HG02678 (cell line): ENCODE measurements around the gene MLH1.
A peak's percentile ranks its signal among the peaks of the same experiment; 100 is the strongest.

Experiments used
- ATAC-seq: cut with Tn5 transposase; IDR thresholded peaks from one replicate; pipeline ENCODE4 v1.9.1; 2021; ENCODE audit warnings: mild to moderate bottlenecking, moderate library complexity; ENCODE audit not compliant: unreplicated experiment

Gene MLH1

DNA sequence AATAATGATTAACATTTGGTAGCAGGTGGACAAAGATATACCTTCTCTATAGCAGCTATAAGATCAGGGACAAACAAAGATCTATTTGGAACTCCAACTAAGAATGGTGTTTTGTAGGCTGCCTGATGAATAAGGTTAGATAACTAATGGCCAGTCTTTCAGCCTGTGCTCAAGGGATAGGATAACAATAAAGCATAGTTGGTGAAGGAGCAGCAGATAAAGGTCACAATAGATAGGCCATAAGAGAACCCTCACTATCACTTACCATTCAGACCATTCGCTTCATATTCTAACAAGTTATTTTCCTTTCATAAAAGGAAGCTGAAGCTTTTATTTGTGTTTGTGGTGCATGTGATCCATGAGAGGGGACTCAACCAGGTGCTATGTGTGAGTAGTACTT, 20.2 kb upstream of the MLH1 start:
- no peak for ATAC-seq

DNA sequence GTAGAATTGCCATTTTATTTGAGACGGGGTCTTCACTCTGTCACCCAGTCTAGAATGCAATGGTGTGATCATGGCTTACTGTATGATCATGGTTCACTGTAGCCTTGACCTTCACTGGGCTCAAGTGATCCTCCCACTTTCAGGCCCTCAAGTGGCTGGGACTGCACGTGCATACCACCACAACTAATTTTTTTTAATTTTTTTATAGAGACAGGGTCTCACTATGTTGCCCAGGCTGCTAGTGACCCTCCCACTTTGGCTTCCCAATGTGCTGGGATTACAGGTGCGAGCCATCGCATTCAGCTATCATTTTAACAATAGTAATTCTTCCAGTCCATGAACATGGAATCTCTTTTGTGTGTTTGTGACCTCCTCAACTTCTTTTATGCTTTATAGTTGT, 12.3 kb upstream of the MLH1 start:
- ATAC-seq = no peak

DNA sequence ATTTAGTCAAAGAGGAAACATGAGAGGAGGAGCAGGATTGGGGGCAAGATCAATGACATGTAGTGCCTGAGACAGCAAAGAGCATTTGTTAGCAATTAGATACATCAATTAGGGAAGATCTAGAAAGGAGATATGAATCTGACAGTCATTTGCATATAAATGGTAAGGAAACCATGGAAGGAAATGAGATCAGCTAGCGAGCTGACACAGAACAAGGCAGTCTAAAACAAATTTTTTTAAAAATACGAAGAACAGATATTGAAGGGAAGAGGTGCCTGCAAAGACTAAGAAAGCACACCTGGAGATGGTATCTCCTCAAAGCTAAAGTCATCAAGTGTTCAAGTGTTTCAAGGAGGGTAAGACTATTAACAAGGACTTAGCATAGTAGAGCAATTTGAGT, 5.0 kb upstream of the MLH1 start:
- no peak for ATAC-seq

DNA sequence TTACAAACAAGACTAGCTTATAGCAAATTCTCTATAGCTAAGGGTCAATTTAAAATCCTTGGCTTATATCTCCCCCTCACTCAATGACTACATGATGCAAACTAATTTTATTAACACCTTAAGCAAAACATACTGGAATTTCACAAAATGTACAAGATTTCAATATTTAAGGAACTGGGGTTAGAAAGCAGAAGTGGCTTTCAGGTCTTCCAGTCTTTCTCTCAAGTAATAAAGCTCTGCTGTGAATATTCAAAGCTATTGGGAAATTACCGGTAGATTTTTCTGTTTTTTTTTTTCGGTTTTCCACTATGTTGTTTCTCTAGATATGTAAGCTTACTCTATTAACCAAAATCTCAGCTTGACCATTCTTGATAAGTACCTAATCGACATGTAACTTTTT, 4.3 kb upstream of the MLH1 start:
- ATAC-seq = no peak

DNA sequence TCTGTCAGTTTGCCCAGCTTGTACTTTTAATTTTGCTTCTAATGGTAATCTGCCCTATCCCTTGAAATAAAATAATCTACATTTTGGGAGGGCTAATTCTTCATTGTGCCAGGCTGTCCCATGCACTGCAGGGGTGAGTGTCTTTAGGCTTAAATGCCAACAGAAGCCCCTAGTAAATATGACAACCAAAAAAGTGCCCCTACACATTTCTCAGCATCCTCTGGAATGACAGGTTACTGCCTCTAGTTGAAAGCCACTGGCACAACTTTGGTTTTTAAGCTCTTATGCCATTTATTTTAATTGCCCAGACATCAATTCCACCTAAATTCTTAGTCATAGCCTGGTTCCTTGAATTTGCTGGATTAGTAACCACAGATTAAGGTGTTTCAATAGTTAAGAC, 3.8 kb upstream of the MLH1 start:
- ATAC-seq = no peak

DNA sequence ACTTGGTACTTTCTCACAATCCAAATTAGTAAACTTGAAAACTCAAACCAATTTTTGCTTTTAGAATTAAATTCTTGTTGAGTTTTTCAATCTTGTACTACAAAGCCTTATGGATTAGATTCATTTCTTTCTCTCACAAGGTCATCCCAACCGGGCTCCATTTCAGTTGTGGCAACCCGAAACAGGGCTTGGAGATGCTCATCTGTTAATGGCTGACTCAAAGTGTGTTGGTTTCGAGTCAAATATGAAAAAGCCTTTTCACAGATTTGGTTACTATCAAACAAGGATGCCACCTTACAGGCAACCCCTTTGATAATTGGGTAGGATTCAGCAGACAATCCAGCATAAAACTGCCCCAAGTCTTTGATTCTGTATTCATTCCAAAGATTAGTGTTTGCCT, 2.2 kb upstream of the MLH1 start:
- ATAC-seq = no peak

DNA sequence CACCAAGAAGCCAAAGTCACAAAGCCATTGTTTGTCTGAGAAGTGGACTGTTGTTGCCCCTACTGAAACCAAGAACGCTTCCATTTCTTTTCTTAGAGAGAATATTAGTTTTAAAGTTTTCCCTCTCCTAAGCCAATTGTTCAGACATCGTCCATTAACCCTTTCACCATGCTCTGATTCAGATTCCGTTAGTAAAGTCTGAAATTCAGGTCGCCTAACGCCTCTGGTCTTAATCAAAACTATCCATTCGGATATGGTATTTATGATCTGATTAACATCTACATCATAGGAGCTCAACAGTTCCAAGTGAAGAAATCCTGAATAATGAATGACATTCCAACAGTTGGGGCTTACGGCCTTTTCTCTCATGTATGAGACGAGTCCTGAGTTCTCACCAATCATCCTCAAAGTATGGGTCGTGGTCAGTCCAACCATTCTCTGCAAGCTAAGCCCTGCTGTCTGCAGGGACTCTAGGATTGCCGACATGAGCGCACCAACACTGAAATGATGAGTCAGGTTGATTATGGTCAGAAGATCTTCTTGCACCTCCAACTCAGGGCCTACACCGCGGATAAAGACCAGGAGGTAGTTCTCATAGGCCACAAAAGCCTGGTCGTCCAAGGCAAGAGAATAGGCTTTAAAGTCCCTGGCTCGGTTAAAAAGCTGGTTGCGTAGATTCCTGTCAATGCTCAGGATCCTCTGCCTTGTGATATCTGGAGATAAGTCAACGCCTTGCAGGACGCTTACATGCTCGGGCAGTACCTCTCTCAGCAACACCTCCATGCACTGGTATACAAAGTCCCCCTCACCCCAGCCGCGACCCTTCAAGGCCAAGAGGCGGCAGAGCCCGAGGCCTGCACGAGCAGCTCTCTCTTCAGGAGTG, 1.2 kb upstream of the MLH1 start:
- ATAC-seq = no peak

DNA sequence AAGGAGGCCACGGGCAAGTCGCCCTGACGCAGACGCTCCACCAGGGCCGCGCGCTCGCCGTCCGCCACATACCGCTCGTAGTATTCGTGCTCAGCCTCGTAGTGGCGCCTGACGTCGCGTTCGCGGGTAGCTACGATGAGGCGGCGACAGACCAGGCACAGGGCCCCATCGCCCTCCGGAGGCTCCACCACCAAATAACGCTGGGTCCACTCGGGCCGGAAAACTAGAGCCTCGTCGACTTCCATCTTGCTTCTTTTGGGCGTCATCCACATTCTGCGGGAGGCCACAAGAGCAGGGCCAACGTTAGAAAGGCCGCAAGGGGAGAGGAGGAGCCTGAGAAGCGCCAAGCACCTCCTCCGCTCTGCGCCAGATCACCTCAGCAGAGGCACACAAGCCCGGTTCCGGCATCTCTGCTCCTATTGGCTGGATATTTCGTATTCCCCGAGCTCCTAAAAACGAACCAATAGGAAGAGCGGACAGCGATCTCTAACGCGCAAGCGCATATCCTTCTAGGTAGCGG, 452 bp upstream of the MLH1 start, which contains the start of gene EPM2AIP1:
Gene EPM2AIP1 (minus strand): TSS at position 326 of the 520 bp plus-strand sequence. CDS start 54 bp downstream, at position 272.
- ATAC-seq = peak; percentile 86

DNA sequence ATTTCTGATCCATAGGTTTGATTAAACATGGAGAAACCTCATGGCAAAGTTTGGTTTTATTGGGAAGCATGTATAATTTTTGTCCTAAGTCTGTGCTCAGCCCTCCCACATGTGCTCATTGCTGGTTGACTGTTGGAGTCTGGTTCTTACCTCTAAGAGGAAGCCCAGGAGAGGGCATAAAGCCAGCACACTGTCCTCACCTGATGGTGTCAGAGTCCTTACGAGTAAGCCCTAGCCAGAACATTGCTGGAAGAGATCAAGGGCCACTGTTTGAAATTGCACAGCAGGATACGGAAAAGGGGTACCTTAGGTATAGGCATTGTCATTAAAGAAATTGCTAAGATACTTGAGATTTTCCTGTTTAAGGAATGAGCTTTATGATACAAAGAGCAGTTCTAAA, 21.3 kb downstream of the MLH1 start:
- no peak for ATAC-seq

DNA sequence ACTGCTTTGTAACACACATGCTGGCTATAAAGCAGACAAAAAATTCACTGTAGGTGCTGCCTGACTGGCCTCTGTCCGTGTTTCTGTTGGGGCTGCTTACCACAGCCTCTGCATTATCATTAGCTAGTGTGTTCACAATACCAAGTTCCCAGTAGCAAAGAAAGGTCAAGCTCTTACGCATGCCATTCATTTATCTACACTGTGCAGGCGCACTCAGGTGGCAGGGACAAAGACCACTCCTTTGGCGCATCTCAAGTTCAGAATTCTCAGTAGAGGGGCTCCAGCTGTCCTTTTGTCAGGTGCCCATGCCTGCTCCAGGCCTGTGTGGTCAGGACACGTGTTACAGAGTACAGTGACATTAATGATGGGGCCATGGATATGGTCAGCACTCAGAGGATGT, 22.3 kb downstream of the MLH1 start:
- no peak for ATAC-seq

DNA sequence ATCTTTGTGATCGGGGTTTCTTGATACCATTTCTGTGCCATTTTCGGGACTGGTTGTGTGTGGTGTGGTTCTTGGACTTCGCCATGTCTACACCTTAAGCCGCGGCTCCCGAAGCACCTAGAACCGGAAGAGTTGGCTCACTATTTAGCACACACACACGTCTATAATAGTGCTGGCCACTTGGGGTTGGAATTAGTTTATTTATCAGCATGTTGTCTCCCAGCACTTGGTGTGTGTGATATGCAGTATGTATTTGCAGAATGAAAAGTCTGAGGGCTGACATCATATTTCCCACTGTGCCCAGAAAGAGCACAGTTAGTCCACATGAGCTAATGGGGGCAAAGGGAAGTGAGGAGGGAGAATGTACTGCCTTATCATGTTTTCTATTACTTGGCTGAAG, 23.6 kb downstream of the MLH1 start:
- ATAC-seq = no peak

DNA sequence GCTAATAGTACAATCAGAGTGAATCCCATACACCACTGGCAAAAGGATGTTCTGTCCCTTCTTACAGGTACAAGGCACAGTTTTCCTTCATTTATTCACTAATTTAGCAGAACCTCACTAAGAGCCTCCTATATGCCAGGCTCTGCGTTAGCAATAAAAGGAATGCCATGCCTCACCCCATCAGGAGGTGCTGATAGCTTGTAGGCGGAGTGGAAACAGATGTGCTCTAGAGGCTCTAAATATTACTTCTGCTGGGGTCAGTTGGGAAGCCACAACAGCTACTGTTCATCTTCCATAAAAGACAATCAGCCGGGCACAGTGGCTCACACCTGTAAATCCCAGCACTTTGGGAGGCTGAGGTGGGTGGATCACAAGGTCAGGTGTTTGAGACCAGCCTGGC, 24.4 kb downstream of the MLH1 start:
- no peak for ATAC-seq

DNA sequence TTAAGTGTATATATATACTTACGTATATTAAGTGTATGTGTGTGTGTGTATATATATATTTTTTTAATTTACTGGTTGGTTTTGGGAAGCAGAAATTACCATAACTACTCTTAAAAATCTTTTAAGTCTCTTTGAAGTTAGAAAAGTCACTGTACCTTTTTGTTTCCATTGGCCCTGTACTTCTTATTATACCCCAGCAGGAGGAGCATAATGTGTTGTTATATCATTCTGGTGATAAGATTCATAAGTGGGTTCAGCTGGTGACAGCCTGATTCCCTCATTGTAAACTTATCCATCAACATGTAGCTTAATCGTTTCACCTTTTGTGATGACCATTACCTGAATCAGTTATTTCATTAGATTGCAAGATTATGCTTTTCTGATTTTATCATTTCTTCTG, 30.8 kb downstream of the MLH1 start:
- no peak for ATAC-seq

DNA sequence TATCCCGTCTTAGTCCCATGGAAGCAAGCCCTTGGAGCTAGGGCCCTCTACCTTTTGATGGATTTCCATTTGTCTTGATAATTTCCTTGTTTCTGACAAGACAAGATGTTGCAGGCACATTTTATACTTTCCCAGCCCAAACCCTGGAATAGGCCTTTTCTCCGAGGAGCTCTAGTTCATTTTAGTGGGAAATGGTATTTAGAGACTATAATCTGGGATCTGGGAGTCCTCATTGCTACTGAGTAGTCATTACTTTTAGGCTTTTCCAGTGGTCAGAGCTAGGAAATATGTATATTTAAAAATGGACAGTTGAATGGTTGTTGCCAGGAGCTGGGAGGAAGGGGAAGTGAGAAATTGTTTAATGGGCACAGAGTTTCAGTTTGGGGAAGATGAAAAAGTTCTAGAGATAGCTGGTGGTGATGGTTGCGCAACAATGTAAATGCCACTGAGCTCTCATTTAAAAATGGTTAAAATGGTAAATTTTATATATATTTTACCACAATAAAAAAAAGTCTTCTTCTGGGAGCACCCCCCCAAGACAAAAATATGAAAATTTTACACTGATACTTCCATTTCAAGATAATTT, 31.6 kb downstream of the MLH1 start:
- peak; percentile 74 for ATAC-seq

DNA sequence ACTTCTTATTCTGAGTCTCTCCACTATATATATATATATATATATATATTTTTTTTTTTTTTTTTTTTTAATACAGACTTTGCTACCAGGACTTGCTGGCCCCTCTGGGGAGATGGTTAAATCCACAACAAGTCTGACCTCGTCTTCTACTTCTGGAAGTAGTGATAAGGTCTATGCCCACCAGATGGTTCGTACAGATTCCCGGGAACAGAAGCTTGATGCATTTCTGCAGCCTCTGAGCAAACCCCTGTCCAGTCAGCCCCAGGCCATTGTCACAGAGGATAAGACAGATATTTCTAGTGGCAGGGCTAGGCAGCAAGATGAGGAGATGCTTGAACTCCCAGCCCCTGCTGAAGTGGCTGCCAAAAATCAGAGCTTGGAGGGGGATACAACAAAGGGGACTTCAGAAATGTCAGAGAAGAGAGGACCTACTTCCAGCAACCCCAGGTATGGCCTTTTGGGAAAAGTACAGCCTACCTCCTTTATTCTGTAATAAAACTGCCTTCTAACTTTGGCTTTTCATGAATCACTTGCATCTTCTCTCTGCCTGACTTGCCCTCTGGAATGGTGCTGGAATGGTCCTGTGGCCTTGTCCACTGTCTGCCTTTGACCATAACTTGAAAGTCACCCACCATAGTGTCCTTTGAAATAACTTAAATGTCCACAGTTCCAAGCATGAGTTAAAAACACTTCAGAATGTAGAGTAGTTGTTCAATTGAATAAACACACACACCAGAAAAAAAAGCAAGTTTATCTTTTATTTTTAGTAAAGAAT, 32.4 kb downstream of the MLH1 start:
- ATAC-seq = no peak

DNA sequence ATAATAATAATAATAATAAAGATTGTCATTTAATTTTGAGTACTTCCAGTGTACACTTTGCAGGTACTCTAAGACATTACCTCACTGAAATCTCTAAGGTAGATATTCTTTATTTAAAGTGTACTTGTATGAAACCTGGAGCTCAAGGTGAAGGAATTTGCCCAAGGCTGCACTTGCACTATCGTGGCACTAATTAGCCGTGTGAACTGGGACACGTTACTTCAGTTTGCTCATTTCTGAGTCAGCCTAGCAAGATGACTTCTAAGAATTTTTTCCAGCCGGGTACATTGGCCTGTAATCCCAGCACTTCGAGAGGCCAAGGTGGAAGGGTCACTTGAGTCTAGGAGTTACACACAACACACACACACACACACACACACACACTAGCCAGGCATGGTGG, 33.5 kb downstream of the MLH1 start:
- no peak for ATAC-seq

DNA sequence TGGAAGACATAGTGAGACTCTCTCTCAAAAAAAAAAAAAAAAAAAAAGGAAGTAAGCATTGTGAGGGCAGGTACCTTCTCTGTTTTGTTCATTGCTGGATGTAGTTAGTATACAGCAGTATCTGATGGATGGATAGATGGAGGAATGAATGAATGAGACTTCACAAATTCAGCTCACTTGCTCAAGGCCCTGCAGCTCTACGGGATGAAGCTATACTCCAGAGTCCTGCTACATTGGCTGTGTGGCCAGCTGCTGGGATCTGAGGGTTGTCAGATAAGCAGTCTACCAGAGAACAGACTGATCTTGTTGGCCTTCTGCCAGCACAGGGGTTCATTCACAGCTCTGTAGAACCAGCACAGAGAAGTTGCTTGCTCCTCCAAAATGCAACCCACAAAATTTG, 35.0 kb downstream of the MLH1 start:
- ATAC-seq = no peak

DNA sequence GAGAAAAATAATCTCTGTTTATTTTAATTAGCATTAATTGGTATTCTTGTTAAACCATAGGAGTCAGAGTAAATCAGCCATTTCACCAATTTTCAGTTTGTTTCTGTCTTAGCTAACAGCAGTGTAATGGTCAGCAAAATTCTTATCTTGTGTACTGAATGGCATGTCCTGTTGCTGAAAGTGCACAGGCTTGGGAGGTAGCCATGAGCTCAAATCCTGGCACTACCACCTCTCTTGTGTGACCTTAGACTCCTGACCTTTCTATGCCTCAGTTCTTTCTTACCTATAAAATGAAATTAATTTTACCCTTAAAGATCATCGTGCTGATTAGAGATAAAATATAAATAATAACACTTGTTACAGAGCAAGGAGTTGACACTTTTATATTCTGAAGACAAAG, 35.8 kb downstream of the MLH1 start:
- ATAC-seq = no peak

DNA sequence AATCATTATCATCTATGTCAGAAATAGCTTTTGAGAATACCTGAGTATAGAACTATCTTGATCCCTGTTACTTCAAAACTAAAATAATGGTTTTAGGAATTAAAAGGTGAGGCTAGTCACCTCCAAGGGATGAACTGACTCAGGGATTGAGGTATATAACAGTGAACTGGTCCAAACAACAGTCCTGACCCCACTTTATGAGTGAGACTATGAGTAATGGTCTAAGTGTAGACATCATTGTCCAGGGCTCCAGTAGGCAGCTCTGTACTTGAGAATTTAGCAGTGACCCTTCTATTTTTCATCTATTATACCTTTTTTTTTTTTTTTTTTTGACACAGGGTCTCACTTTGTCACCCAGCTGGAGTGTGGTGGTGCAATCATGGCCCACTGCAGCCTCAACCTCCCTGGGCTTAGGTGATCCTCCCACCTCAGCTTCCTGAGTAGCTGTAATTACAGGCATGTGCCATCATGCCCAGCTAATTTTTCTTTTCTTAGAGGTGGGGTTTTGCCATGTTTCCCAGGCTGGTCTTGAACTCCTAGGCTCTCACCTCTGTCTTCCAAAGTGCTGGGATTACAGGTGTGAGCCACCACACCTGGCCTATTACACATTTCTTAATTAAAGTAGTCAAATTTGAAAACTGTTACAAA, 36.3 kb downstream of the MLH1 start:
- ATAC-seq = no peak

DNA sequence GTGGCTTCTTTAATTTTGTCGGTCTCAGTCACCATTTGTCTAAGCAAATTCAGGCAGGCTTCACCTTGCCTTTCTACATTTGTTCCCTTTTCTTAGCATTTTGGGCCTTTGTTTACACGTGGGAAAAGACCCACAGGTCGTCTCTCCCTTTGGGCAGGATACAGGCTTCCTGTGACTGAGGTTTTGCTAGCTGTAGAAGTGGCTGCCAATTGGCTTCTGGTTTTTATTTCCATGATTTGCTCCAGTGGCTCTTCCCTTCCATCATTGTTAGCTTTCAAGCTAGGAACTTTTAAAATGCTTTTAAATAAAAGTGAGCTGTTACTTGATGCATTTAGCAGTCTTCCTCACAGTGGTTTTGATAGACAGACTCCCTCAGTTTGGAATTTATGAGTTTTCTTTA, 37.3 kb downstream of the MLH1 start:
- ATAC-seq = no peak

DNA sequence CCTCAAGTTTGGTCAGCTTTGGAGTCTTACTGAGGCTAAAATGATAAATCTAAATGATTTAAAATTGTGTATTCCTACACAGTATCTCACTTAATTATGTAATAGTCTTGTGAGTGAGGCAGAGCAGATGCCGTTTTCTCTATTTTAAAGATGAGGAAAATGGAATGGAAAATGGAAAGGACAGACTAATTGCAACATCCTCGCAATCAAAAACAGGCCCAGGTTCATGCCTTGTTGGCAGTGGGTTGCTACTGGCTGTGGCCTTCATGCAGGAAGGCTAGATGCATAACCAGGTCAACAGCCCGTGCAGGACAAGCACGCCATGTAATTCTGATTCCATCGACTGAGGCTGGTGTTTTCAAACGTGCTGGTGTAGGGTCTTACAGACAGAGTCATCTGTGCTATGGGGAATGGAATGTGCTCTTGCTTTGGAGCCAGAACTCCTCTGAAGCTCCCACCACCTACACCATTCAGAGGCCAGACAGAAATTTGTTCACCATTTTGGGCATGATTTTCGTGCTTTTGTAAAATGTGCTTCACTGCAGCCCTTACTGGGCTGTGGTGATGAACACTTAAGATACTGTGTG, 37.9 kb downstream of the MLH1 start:
- no peak for ATAC-seq
